MV-4-11 (cell line): ENCODE measurements around the gene SOCS6.
"Not testable (repeated sequence)": the region's sequence is repeated elsewhere in the genome, so short reads cannot be mapped to it uniquely, and the experiment has no call there.

Experiments
- DNase-seq: peaks from one replicate; lab custom pipeline; 2025; lab: John Stamatoyannopoulos, UW

The SOCS6 gene

DNA sequence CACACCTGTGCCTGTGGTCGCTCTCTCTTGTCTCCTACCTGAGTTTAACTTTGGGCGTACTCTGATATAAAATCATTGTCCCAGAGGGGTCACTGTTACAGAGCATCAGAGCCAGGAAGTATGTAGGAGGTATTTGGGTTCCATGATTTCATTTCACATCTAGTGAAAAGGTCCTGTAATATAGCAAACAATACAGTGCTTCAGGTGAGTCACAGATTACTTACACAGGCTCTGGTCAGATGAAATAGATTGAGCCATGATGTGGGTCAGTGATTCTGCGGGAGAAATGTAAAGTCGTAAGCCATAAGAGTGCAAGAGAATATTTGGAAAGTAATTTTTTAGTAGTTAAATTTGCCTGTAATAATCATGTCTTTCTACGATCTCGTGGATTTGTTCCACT, 70.2 kb downstream of the SOCS6 start:
- no peak for DNase-seq

DNA sequence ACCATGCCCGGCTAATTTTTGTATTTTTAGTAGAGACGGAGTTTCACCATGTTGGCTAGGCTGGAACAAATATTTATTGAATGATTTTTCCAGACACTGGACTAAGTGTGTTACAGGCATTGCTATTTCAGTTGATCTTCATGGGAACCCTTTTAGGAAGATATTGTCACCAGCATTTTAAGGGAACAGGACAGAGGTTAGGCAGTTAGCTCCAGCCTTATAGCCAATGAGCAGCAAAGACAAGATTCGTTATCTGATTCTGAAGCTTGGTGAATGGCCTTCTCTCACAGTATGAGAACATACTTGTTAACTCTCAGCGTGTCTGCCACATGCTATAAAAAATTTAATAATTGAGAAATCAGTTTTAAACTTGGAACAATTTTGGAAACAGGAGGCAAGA, 73.4 kb downstream of the SOCS6 start:
- no peak for DNase-seq

DNA sequence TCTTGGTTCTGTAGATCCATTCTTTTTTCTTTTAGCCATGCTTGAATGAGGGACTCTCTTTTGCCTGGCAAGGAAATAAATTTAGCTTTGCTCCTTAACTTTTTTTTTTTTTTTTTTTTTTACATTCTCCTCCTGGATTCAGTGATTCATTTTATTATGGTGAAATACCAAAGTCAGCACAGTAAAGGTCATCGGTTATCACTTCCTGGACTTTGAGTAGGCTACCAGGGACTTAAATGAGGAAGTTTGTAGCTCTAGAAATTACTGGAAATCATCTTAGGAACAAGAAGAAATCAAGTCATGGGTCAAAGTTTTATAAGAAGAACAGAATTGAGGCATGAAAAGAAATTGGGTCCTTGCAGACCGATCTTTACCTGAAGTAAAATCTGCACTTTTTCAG, 75.0 kb downstream of the SOCS6 start:
- DNase-seq = peak; percentile 58

DNA sequence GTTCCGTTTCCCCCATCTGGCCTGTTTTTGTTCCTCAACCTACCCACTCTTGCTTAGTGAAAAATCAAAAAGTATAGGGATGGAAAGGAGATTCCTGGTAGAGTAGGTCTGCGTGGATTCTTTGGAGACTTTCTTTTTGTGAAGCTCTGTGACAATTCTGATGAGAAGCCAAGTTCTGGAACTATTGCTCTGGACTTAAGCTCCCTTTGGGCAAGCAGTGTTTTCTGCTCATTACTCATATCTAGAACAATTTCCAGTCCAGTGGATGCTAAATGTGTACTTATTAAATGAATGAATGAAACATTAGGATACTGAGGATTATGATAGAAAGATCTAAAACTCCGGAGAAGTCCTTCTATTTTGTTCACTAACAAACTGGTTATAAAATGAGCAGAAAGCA, 76.5 kb downstream of the SOCS6 start:
- DNase-seq = no peak

DNA sequence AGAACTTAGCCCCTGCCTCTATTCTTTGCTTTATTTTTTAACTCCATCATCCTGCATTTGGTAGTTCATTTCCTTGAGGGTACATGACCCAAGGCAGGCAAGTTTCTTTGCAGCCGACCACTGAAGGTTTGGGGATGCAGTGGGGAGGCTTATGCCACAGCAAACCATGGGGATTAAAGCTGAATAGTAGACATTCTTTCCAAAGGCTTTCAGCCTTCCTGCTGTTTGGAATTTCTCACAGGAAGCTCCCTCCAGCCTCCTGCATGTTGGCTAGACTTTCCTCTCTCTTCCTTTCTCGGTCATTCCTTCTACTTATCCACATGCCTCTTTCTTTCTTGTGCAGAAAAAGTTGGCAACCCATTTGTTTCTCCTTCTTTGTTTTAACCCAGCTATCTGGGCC, 77.3 kb downstream of the SOCS6 start:
- DNase-seq = no peak

DNA sequence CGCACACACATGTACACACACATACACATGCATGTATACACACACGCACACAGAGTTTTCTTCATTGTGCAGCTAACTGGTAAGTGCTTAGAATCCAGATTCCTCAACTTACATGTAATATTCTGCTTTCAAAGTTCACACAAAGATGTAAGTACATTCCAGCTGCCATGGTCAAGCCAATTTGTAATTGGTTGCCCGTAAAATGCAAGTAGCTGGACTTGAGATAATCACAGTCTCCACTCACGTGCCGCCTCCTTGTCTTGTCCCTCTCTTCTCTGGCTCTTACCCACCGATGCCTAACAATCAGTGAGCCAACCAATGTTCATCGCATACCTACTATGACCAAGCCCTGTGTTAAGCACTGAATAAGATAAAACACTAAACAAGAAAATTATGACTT, 77.8 kb downstream of the SOCS6 start:
- DNase-seq = no peak

DNA sequence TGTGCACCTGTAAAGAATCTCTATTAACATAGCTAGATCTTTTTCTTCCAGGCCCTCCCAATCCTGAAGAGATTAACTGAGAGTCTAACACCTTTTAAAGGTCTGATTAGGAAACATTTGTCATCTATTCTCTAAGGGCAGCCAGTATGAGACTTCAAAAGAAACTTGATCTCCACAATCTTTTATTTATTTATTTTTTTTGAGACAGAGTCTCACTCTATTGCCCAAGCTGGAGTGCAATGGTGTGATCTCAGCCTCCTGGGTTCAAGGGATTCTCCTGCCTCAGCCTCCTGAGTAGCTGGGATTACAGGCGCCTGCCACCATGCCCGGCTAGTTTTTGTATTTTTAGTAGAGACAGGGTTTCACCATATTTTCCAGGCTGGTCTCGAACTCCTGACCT, 78.5 kb downstream of the SOCS6 start:
- DNase-seq = not testable (repeated sequence)

DNA sequence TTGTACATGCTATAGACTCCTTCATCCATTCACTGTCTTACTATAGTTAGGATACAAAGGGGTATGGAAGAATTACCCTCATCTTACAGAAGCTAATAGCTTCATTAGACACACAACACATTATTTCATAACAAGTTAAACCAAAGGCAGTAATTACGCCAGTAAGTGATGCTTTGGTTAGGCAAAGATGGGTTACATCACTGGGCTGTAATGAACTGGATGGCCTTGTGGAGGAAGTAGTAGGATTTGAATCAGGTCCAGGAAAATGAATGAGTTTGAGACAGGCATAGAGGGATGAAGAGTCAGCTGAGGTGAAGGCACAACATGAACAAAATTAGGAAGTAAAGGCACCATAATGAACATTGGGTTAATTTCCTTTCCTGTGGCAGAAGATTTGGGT, 80.1 kb downstream of the SOCS6 start:
- peak; percentile 13 for DNase-seq

DNA sequence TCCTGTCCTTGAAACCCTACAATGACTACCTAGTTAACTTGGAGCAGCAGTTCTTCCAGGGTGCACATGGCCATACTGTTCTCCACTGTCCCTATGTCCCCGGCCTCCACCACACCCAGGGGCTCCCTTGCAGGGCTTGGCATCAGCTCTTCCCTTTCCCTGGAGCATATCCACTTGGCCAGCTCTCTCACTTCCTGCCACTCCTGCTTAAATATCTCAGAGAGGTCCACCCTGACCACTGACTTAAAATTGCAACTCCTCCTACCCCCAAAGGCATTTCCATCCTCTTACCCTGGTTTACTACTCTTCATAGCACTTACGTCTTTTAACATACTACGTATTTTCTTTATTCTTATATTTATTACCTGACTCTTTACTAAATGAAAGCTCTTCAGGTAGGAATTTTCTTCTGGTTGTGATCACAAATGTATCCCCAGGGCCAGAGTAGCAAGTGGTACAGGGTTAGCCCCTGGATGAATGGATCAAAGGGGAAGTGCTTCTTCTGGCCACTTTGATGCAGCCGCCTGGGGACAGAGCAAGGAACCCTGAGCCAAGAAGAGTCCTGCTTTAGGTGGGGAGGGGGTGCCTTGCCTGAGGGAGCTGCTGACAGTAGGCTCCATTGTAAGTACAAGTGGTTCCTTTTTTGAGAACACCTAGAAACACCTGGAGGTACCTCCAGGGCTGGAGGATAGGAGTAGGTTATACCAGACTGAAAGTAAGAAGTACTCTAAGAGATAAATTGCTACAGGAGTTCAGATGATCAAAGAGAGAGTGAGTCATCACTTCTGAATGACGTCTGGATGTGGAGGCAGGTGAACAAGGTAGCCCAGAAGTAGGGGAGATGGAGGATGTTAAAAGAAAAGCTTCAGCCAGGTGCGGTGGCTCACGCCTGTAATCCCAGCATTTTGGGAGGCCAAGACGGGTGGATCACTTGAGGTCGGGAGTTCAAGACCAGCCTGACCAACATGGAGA, 82.2 kb downstream of the SOCS6 start:
- no peak for DNase-seq

DNA sequence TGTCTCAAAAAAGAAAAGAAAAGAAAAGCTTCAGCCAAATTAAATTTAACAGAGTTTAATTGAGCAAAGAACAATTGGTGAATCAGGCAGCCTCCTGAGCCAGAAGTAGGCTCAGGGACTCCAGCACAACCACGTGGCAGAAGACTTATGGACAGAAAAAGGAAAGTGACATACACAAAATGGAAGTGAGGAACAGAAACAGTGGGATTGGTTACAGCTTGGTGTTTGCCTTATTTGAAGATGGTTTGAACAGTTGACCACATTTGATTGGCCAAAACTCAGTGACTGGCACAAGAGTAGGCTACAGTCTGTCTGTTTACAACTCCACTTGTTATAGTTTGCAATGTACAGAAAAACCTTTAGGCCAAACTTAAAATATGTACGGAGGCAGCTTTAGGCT, 83.1 kb downstream of the SOCS6 start:
- DNase-seq = peak; percentile 60

DNA sequence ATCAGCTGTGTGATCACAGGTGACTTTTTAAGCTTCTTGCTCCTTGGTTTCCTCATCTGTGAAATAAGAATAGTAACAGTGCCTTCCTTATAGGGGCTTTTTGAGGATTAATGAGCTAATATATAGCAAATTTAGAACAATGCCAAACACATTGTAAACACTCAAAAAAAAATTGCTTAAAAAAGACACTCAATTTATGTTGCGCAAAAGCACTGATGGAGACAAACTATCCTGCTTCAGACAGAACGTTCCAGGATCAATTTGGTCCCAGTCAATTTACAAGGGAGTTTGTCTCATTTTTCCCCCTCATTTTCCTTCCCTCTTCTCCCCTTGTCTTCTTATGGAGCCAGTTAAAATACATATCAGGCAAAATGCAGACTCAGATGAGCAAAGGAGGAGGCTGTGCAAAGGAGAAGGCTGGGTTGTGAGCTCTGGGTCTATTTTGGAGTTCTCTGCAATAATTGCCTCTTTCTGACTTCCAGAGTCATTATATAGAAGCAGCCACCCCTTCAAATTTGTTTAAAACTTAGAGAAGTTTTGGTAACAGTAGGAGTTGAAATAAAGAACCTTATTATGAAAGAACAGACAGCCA, 83.7 kb downstream of the SOCS6 start:
- DNase-seq = no peak

DNA sequence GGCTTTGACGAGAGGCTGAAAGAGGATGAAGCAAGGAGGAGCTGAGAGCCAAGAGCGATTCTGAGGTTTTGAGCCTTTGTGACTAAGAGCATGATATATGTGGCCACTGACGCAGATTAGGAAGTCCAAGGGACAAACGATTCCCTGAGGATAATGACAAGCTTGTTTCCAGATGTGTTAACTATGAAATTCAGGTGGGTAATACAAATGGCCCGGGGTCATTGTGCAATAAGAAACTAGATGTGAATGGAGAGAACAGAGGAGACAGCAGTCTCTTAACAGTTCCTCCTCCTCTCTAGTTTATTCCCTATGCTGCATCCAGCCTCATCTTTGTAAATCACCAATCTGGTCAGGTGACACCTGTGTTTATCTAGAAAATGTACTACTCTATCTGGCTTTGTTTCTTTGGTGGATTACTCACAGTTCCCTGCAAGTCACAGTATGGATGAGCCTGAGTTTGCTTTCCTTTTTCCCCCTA, 84.2 kb downstream of the SOCS6 start:
- peak; percentile 69 for DNase-seq

DNA sequence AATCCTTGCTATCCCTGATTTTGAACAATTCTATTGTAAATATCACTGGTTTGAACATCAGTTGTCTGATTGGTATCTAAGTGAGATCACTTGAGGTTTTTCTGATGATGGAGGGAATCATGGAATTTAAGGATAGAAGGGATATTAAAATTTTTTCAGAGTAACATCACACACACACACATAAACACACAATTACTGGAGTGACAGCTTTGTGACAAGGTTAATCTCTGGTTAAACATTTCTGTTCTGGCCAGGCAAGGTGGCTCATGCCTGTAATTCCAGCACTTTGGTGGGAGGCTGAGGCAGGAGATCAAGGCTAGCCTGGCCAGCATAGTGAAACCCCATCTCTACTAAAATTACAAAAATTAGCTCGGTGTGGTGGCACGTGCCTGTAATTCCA, 85.3 kb downstream of the SOCS6 start:
- no peak for DNase-seq

DNA sequence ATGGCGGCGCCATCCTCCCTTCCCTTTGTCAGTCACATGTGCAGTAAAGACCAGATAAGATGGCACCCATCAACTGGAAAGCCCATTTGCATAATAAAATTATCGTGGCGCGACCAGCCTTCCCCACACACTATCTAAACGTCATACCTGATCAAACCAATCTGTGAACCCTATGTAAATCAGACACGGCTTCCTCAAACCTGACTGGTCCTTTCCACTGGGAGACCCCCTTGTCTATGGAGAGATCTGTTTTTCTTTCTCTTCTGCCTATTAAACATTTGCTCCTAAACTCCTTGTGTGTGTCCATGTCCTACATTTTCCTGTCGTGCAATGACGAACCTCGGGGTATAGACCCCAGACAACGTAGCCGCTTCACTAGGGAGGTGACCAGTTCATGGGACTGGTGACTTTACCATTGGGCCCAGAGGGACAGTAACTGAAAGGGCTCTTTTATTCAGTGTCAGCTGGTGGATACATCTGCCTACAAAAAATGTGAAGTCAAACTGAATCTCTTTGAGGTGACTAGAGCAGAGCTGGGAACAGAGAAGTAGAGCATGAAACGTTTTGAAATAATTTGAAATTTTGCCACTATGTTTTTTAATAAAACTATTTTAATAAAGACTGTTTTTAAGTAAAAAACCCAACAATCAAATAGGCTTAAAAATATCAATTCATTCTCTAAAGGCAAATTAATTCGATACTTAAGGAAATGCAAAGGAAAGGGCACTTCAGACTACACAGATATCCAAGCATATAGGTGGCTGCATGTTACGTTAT, 87.5 kb downstream of the SOCS6 start:
- DNase-seq = no peak

DNA sequence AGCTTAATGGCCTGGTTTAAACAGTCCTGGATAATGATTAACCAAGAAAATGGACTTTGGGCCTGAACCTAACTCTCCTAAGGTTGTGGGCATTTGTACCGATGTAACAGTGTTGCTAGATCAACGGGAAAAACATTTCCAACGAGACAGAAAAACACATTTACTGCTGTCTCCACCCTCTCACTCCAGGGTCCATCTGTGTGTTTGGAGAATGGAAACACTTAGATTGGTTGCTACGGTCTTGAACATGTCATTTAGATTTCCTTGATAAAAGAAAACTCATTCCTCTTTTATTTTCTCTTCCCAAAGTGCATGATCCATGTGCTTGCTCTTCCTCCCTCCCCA, 88.0 kb downstream of the SOCS6 start:
- DNase-seq = no peak

DNA sequence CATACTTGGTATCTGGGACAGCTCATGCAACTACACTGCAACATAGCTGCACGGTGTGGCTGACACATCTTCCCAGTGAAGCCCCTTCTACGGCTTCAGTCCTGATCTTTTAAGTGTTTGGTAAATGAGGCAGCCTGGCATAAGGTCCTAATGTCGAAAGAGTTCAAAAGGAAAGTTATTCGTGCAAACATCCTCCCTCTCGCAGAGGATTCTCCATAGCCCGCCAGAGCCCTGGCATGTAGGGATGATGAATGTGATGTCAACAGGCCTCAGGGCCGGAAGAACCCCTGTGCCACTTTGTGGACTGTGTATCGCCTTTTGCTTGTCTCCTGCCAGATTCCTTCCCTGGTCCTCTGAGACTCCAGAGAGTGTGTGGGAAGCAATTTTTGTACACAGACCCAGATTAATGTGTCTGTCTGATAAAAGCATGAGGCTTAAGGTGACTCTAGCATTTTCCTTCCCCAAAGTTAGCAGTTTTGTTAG, 88.5 kb downstream of the SOCS6 start:
- DNase-seq = no peak

DNA sequence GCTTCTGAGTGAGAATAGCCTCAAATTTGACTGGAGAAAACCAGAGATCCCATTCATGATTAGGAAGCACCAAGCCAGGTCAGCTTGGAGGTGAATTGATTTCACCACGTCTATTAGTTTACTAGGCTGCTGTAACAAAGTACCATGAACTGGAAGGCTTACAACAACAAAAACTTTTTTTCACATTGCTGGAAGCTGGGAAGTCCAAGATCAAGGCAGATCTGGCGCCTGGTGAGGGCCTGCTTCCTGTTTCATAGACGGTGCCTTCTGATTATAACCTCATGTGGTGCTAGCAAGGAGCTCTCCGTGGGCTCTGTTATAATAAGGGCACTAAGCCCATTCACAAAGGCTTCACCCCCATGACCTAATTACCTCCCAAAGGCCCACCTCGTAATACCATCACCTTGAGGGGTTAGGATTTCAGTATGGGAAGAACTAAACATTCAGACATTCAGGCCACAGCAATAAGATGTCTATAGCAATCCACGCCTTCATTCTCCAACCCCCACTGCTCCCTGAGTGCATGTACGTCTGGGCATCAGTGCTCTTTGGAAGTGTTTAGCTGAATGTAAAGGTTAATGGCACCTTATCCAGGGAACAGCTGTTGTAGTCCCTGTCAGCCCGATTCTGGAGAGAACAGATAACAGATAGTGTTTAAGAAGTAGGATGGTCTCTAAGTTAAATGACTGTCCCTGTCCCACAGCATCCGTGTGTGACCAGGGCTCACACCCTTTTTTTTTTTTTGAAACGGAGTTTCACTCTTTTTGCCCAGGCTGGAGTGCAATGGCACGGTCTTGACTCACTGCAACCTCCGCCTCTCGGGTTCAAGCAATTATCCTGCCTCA, 89.2 kb downstream of the SOCS6 start:
- peak; percentile 19 for DNase-seq
